IPS-20b (cell line): ENCODE results near the gene NPAS3.

Experiments
- H3K27ac ChIP-seq: one replicate; pipeline ENCODE4 v1.5.1; 2013; ENCODE audit warnings: low read length
- H3K27me3 ChIP-seq: 2 replicates; pipeline ENCODE4 v1.6.1; 2013; ENCODE audit warnings: mild to moderate bottlenecking, low read length, inconsistent platforms; ENCODE audit not compliant: insufficient read depth
- H3K36me3 ChIP-seq: 2 replicates; pipeline ENCODE4 v1.6.1; 2013; ENCODE audit warnings: low read depth, mild to moderate bottlenecking, inconsistent platforms, low read length, moderate library complexity; ENCODE audit not compliant: insufficient read depth
- H3K4me1 ChIP-seq: 2 replicates; pipeline ENCODE4 v1.6.1; 2013; ENCODE audit warnings: mild to moderate bottlenecking, control low read depth, inconsistent platforms, low read length, moderate library complexity; ENCODE audit not compliant: insufficient read depth
- H3K4me3 ChIP-seq: 2 replicates; pipeline ENCODE4 v1.5.1; 2013; ENCODE audit warnings: mild to moderate bottlenecking, low read length, inconsistent platforms
- H3K9ac ChIP-seq: 2 replicates; pipeline ENCODE4 v1.6.1; 2013; ENCODE audit warnings: low read depth, mild to moderate bottlenecking, inconsistent platforms, low read length, moderate library complexity
- H3K9me3 ChIP-seq: 2 replicates; pipeline ENCODE4 v1.6.1; 2013; ENCODE audit warnings: mild to moderate bottlenecking, low read depth, low read length, inconsistent platforms; ENCODE audit not compliant: insufficient read depth

Gene NPAS3

DNA sequence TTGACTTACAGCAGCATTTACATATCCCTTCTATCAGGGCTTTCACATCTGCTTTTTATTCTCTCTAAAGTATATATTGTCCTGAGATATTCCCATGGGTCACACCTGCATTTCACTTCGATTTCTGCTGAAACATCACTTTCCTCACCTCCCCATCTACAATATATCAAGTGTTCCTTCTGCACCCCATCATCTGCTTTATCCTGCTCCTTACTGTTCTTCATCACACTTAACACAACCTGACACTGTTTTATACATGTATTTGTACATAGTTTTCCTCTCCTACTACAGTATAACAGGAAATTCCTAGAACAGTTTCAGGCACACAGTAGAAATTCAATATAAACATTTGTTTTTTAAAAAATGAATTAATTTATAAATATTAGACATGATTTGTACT lies 809.1 kb downstream of the NPAS3 start:
- H3K4me3 ChIP-seq = no peak overlapping the region
- H3K9me3 ChIP-seq = no peaks in the 10 kb centered on the region; the same call in 1 of the 2 replicates
- no peaks in the 10 kb centered on the region for H3K4me1 ChIP-seq
- H3K36me3 ChIP-seq = no peaks in the 10 kb centered on the region
- no peaks in the 10 kb centered on the region for H3K27me3 ChIP-seq
- H3K9ac ChIP-seq = no peak overlapping the region
- H3K27ac ChIP-seq = no peak overlapping the region

GRCh38 chr14:33754261-33754660 lies 815.6 kb downstream of the NPAS3 start:
- no peaks in the 10 kb centered on the region for H3K27me3 ChIP-seq

GRCh38 chr14:33755358-33755757 lies 816.7 kb downstream of the NPAS3 start:
- Histone ChIP-seq H3K36me3 (no peaks in the 10 kb centered on the region), H3K9ac (no peak overlapping the region), H3K4me1 (no peaks in the 10 kb centered on the region), H3K27ac (no peak overlapping the region), H3K9me3 (no peaks in the 10 kb centered on the region), H3K27me3 (no peaks in the 10 kb centered on the region), H3K4me3 (no peak overlapping the region)

More at GRCh38 chr14:33754261-33754660, 815.6 kb downstream of the NPAS3 start:
- H3K36me3 ChIP-seq = no peaks in the 10 kb centered on the region
- no peak overlapping the region for H3K27ac ChIP-seq
- H3K9ac ChIP-seq = no peak overlapping the region
- no peaks in the 10 kb centered on the region for H3K9me3 ChIP-seq
- H3K4me3 ChIP-seq = no peak overlapping the region
- no peaks in the 10 kb centered on the region for H3K4me1 ChIP-seq

DNA sequence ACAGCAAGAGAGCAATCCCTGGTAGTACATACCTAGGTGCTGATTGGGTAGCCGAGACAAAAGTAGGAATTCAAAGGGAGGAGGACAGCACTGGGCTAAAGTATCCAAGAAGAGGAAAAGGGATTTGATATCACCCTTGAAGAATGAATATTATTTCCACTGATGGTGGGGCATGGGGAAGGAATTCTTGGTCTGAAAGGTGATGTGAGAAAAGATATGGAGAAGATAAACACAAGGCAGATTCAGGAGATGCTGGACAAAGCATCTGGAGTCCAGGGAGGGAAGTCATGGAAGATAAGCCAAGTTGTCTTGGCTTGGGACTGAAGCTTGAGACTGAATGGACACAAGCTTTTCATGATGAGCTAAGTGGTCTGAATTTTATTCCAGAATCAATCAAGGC lies 818.2 kb downstream of the NPAS3 start:
- H3K9ac ChIP-seq = no peak overlapping the region
- no peak overlapping the region for H3K4me3 ChIP-seq
- no peaks in the 10 kb centered on the region for H3K27me3 ChIP-seq
- H3K4me1 ChIP-seq = no peaks in the 10 kb centered on the region
- no peak overlapping the region for H3K27ac ChIP-seq
- no peaks in the 10 kb centered on the region for H3K36me3 ChIP-seq
- H3K9me3 ChIP-seq = no peaks in the 10 kb centered on the region

GRCh38 chr14:33758547-33758946 lies 819.9 kb downstream of the NPAS3 start:
- H3K27ac ChIP-seq = no peak overlapping the region
- no peak overlapping the region for H3K4me3 ChIP-seq
- no peaks in the 10 kb centered on the region for H3K27me3 ChIP-seq
- H3K9me3 ChIP-seq = no peaks in the 10 kb centered on the region
- no peak overlapping the region for H3K9ac ChIP-seq
- no peaks in the 10 kb centered on the region for H3K36me3 ChIP-seq
- H3K4me1 ChIP-seq = peaks cover 10% of the 10 kb centered on the region; the same call in 1 of the 2 replicates

- H3K9ac ChIP-seq = no peak overlapping the region
- H3K4me3 ChIP-seq = no peak overlapping the region
- H3K27ac ChIP-seq = no peak overlapping the region
- H3K4me1 ChIP-seq = peaks cover 36% of the 10 kb centered on the region
- no peaks in the 10 kb centered on the region for H3K27me3 ChIP-seq
- no peaks in the 10 kb centered on the region for H3K9me3 ChIP-seq
- no peaks in the 10 kb centered on the region for H3K36me3 ChIP-seq
Measured at GRCh38 chr14:33762161-33762851, 823.6 kb downstream of the NPAS3 start.

DNA sequence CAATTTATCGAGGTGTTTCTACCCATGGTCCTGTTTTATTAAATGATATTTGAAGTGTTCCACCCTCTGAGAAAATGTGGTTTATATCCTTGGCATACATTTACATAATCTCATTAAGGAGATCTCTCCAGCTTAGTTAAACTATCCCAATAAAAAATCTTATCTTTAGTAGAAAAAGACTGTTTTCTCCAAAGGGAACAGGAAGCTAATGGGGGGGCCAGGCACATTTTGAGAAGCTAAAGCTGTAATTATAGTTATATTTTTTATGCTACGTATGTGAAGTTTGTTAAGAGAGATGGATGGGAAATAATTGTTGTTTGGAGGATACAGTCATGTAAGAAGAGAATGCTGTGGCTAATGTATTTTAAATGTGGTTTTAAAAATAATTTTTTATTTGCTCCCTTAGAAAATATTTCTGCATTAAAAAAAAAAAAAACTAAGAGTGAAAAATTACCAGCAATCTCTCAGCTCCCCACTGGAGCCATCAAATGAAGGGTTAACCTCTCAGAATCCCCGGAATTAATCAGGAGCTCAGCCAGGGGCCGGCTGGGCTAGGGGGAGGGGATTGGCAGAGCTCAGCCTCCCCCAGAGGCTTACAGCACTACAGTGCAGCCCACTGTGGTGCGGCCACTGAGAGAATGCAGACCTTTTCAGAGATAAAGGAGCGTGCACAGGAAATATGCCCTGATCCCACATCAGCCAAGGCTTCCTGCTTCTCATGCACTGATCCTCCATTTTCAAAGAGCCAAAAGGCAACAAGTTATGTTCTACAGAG lies 826.4 kb downstream of the NPAS3 start:
- H3K27ac ChIP-seq = no peak overlapping the region
- H3K36me3 ChIP-seq = no peaks in the 10 kb centered on the region
- H3K4me1 ChIP-seq = peaks cover 36% of the 10 kb centered on the region
- no peaks in the 10 kb centered on the region for H3K9me3 ChIP-seq
- peak overlapping the region; percentile 23; the same call in 1 of the 2 replicates for H3K4me3 ChIP-seq
- H3K9ac ChIP-seq = no peak overlapping the region; the same call in 1 of the 2 replicates
- no peaks in the 10 kb centered on the region for H3K27me3 ChIP-seq

- Histone ChIP-seq H3K4me1 (peaks cover 27% of the 10 kb centered on the region), H3K27ac (no peak overlapping the region), H3K4me3 (no peak overlapping the region), H3K9me3 (no peaks in the 10 kb centered on the region), H3K36me3 (no peaks in the 10 kb centered on the region), H3K27me3 (no peaks in the 10 kb centered on the region), H3K9ac (no peak overlapping the region)
Measured at GRCh38 chr14:33767586-33768457, 829.1 kb downstream of the NPAS3 start.

DNA sequence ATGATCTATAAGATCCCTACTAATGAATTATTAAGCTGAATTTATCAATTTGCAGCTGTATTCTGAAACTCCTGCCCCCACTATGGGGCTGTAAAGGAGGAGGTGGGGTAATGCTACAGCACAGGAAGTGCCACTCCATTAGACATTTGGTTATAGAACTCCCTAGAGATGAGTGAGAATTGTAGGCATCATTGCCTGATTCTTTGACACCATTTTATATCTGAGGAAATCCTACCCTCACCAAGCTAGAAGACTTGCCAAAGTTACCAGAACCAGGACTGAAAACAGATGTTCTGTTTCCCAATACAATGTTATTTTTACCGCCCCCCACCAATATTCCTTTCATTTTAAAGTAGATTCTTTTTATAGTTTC lies 829.8 kb downstream of the NPAS3 start:
- peaks cover 26% of the 10 kb centered on the region for H3K4me1 ChIP-seq
- no peak overlapping the region for H3K27ac ChIP-seq
- H3K4me3 ChIP-seq = no peak overlapping the region
- H3K36me3 ChIP-seq = no peaks in the 10 kb centered on the region
- no peaks in the 10 kb centered on the region for H3K27me3 ChIP-seq
- no peak overlapping the region for H3K9ac ChIP-seq
- H3K9me3 ChIP-seq = no peaks in the 10 kb centered on the region

DNA sequence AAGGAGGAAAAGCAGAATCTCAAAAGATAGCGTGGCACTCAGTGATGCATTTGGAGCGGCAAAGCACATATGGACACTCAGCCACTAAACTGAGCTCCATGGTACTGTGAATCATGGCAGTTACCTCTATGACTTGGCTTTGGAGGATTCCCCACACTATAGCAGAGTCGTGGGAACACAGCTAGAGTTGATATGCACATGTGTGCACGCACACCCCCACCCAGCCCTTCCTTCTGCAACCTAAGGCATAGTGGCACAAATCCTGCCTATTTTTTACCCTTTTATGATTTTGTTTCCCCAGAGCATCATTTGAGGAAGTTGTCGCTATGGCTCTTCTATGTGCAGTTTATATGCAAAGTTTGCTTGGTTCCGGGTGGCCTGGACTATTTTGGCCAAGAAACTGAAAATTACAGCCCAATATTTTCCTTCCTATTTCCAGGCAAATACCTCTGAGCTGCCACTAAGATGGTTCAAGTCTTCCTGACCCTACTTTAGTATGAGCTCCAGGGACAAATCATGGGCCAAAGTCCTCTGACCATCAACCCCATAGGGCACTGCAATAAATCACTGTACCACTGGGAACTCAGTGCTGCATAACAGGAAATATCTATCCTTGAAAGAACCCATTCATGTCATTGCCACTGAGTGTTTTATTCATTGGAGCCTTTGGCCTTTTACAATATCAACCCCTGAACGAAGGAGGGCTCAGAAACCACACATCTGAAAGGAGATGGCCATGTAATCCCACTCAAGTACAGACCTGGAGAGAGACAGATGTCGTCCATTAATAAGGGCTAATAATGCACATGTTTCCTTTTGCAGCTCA lies 834.7 kb downstream of the NPAS3 start:
- Histone ChIP-seq H3K9me3 (no peaks in the 10 kb centered on the region), H3K4me1 (peaks cover 13% of the 10 kb centered on the region), H3K27ac (no peak overlapping the region), H3K4me3 (no peak overlapping the region), H3K9ac (no peak overlapping the region), H3K27me3 (no peaks in the 10 kb centered on the region), H3K36me3 (no peaks in the 10 kb centered on the region)

GRCh38 chr14:33774161-33774560 lies 835.5 kb downstream of the NPAS3 start:
- H3K4me3 ChIP-seq = no peak overlapping the region
- no peak overlapping the region for H3K9ac ChIP-seq
- H3K36me3 ChIP-seq = no peaks in the 10 kb centered on the region
- no peaks in the 10 kb centered on the region for H3K9me3 ChIP-seq
- no peak overlapping the region for H3K27ac ChIP-seq
- peaks cover 13% of the 10 kb centered on the region for H3K4me1 ChIP-seq
- H3K27me3 ChIP-seq = no peaks in the 10 kb centered on the region
